GM19324 (cell line): ENCODE results near the gene ATP2B2.
A peak's percentile ranks its signal among the peaks of the same experiment; 100 is the strongest.

ENCODE experiments used
- ATAC-seq: cut with Tn5 transposase; IDR thresholded peaks from one replicate; pipeline ENCODE4 v1.9.1; 2021; ENCODE audit warnings: mild to moderate bottlenecking, moderate library complexity; ENCODE audit not compliant: unreplicated experiment, low FRiP score

The ATP2B2 gene

DNA sequence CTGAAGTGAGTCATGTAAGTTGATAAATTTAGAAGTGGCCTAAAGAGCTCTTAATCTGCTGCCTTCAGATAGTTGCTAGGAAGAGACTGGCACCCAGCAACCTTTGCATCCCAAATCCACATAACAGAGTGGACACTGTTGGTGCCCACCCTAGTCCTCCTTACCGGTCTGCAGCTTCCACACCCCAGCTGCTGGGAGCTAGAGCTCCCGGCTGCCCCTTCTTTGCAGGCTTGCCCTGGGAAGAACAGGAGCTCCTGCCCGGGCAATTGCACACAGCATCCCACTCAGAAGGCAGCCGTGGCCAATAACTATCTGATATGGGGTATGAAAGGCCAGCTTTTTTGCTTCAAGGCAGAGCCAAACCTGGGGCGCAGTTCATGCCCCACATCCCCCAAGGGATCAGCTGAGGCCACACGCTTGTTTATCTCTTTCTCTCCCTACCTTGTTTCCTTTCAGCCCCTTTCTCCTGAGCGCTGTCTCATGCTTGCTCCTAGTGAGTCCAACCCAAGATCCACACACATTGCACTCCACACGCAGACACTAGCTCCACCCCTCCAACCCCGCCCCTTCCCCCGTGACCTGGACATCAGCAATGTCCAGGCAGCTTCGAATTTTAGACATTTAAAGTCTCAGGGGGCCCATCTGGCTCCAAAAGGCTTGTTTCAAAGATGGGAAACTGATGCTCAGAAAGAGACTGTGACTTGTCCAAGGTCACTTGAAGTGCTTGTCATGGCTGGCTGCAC is 9.1 kb downstream of the ATP2B2 start:
- no peak for ATAC-seq

DNA sequence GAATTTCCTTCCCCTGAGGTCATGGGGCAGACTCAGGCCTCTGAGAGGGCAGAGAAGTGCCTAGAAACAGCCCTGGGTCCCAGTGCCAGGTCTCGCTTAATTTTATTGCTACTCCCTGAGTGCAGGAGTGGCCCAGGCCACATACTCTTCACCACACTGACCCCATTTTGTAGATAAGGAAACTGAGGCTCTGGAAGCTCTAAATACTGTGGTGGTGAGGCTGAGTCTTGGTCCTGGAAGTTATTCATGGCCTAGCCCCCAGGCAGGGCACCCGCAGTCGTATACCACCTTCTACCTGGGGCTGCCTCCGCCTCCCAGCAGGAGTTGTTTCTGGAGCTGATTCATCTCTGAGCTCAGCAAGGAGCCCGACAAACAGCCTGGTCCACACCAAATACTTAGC is 9.8 kb downstream of the ATP2B2 start:
- no peak for ATAC-seq

DNA sequence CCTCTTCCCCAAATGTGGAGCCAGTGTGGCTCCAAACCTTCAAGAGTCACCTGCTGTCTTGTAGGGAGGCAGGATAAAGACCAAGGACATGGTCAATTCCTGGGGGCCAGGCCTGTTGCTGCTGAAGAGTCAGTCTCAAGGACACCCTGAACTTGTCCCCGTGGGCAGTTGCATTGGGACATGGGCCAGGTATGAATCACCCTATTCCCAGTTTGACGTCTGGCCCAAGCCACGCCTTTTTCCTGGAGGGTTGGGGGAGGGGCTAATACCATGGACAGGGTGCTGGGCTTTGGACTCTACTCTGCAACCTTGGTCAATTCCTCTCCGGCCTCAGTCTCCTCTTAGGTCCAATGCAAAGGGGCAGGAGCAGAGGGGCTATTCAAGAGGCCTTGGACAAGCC is 10.4 kb downstream of the ATP2B2 start:
- ATAC-seq, result no peak

DNA sequence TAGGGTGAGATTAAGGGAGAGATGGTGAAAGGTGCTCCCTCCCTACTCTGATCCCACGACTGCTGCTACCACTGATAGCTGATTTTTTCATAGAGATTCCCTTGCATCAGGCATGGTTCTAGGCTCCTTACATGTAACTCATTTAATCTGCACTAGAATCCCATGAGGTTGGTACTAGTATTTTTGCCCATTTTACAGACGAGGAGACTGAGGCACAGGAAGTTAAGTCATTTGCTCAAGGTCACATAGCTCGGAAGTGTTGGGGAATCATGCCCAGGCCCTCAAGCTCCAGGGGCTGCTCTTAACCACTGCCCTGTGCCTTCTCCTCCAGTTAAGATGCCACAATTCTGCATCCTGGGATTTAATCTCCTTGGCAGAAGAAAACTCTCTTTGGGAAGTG is 11.2 kb downstream of the ATP2B2 start:
- no peak for ATAC-seq

- no peak for ATAC-seq
Observed at GRCh38 chr3:10493202-10493589, 12.2 kb downstream of the ATP2B2 start.

- no peak for ATAC-seq
Observed at GRCh38 chr3:10492364-10493201, 12.8 kb downstream of the ATP2B2 start.

- ATAC-seq, result no peak
Observed at GRCh38 chr3:10489746-10490483, 15.5 kb downstream of the ATP2B2 start.

DNA sequence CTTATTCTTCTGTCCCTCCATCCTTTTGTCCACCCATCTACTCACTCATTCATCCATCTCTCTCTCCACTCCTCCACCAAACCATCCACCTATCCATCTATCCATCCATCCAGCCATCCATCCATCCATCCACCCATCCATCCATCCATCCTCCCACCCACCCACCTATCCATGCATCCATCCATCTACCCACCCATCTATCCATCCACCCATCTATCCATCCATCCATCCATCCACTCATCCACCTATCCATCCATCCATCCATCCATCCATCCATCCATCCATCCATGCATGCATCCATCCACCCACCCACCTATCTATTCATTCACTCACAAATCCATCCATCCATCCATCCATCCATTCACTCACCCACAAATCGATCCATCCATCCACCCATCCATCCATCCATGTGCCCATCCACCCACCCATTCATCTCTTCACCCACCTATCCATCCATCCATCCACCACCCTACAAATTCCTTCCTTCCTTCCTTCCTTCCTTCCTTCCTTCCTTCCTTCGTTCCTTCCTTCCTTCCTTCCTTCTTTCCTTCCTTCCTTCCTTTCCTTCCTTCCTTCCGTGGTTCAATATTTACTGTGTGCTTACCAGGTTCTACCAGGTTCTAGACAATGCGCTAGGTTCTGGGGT is 17.3 kb downstream of the ATP2B2 start:
- no peak for ATAC-seq

- no peak for ATAC-seq
Observed at GRCh38 chr3:10485806-10486205, 19.6 kb downstream of the ATP2B2 start.

GRCh38 chr3:10485380-10485779 is 20.0 kb downstream of the ATP2B2 start:
- no peak for ATAC-seq

- no peak for ATAC-seq
Observed at GRCh38 chr3:10484709-10485108, 20.7 kb downstream of the ATP2B2 start.

DNA sequence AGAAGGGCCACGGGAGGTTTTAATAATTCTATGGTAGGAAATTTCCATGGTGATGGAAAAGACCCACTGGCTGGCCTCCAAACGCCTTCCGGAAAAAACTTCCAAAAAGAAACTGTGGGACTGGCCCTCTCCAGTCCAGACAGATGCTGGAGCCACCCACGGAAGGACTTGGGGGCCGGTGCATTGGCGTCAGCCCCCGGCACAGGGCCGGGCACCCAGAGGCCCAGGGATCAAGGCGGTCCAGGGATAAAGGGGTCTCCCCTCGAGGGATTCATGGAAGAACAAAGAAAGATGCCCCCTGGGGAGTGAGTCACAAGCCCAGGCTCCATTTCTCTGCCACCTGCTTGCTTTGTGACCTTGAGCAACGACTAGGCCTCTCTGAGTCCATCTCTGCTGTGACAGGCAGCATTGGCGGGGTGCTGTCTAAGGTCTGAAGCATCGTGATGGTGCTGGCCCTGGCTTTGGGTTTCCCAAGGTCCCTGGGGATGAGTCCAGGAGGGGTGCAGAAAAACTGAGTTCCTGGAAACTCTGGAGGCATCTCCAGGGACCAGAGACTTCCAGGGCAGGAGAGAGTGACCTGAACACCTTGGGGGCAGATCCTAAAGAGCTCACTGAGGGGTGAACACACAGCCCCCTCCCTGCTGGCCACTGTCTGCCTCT is 21.6 kb downstream of the ATP2B2 start:
- no peak for ATAC-seq

DNA sequence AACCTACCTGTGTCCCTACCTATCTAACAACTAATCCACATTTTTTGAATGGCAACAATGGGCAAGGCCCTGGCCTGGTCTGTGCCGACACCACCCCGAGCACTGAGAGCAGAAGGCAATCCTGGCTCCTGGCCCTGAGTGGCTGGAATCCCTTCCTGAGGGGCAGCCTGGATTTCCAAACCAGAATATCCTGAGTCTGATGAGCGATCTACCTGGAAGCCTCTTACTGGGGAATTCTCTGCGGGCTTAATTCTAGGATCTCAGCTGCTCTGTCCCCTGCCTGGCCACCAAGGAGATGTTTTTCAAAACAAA is 22.1 kb downstream of the ATP2B2 start:
- ATAC-seq, result no peak

DNA sequence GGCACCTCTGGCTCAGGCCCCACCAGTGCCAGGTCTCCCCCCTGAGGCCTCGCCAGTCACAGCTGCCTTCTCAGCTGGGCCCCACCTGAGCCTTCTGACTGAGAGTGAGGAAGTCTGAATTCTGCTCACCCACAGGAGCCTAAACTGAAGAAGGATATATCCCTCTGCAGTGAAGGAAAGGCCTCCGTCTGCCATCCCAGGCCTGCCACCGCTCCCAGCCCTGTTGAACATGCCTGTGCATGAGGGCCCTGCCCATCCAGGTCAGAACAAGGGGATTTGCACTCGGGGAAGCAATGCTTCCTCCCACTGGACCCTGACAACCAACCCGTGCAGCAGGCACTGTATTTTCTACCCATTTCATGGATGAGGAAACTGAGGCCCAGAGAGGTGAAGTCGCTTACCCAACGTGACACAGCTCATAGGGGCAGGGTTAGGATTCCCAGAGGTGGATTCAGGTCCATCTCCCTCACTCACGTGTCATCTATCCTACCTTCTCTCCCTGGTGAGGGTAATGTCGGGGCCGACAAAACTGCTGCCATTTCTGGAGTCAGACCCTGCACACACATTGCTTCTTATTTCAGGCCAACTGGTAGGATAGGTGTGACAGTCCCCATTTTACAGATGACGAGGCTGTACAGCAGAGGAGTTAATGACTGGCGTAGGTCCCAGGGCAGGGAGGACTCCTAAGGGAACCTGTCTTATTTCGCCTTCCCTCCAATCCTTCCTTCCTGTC is 22.6 kb downstream of the ATP2B2 start:
- ATAC-seq, result no peak

GRCh38 chr3:10480871-10481378 is 24.5 kb downstream of the ATP2B2 start:
- no peak for ATAC-seq

DNA sequence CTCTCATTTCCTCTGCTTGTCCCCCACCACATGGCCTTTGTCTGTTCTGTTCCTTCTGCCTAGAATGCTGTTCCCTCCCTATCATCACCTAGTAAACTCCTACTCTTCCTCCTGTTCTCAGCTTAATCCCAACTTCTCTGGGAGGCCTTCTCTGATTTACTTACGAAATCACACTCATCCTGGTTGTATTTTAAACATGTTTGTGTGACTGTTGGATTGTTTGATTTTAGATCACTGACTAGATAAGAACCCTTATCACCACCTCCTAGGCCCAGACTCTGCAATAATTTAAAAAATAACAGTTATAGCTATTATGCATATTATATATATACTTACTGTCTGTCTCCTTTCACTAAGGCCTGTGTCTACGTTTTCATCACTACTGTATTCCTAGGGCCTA is 26.1 kb downstream of the ATP2B2 start:
- ATAC-seq, result no peak

DNA sequence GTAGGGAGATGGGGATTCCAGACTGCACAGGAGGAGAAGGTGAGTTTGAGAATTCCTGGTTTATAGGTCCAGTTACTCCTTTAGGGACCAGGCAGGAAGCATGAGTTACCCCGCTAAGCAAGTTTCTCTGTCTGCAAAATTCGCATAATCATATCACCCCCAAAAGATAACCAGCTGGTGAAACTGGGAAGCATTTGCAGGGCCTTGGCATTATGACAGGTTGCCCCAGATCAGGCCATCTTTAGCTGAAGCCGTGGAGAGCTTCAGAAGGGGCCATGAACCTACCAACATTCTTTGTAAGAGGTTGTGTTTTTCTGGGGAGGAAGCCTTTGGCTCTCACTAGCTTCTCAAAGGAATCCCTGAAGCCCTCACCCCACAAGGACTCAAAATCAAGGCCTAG is 29.4 kb downstream of the ATP2B2 start:
- ATAC-seq, result no peak

GRCh38 chr3:10474847-10475246 is 30.5 kb downstream of the ATP2B2 start:
- ATAC-seq, result peak; percentile 49

DNA sequence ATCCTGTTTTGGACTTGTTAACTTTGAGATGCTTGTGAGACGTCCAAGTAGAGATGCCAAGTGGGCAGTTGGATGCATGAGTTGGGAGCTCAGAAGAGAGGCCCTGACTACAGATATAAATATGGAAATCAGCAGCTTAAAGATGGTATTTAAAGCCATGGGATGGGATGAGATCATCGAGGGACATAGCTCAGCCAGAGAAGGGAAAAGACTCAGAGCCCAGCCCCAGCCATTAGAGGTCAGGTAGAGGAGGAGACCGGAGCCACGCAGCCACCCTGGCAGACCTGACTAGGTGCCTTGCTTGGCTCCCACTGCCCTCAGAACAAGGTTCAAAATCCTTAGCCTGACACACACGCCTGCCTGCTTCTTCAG is 31.1 kb downstream of the ATP2B2 start:
- ATAC-seq, result no peak
